GM19452 (cell line): ENCODE results near the gene SDK2.
"Not testable (repeated sequence)": the region's sequence is repeated elsewhere in the genome, so short reads cannot be mapped to it uniquely, and the experiment has no call there.

Experiments
- ATAC-seq: cut with Tn5 transposase; IDR thresholded peaks from one replicate; pipeline ENCODE4 v1.9.1; 2021; ENCODE audit not compliant: unreplicated experiment

Gene SDK2

GRCh38 chr17:73311781-73312641 is 332.2 kb downstream of the SDK2 start, which contains the start of gene CDC42EP4:
Gene CDC42EP4, minus strand, starts transcription at chr17:73312001. Its CDS starts 25,501 bp downstream, at chr17:73286500.
- ATAC-seq, result peak; percentile 84

GRCh38 chr17:73311428-73311780 is 332.8 kb downstream of the SDK2 start:
- ATAC-seq, result peak; percentile 22

DNA sequence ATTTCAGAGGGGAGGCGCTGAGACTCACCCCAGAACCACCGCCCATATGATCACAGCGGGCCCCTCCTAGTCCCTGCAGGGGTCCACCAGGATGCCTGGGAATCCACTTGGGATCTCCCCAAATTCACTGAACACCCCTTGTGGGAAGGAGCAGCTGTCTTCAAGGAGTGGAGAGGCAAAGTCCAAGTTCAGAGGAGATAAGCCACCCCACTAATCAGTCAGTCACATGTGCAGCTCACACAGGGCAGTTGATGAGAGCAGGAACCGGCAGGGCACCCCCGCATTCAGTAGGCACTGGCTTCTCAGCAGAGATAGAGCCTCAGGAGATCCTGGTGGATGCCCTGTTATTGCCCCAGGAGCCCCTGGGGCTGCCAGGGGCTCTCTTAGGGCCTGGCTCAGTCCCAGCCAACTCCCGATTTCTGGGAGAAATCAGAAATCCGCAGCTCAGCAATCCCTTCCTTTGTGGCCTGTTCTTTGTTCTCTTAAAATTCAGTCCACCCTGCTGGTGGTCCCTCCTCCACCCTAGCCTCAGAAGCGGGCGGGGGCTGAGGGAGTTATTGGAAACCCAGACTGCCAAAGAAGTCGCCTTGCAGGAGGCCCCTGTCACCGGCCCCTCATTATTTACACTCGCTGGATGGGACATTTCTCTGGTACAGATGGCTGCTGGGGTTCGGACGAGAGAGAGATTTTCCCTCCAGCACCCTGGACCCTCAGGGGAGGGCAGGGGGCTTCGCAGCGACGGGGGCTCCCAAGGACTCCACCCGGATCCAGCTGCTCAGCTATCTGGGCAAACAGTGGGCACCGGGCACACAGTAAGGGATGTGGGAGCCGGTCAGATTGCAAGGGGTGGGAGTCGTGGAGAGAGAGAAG is 334.3 kb downstream of the SDK2 start:
- ATAC-seq, result no peak

DNA sequence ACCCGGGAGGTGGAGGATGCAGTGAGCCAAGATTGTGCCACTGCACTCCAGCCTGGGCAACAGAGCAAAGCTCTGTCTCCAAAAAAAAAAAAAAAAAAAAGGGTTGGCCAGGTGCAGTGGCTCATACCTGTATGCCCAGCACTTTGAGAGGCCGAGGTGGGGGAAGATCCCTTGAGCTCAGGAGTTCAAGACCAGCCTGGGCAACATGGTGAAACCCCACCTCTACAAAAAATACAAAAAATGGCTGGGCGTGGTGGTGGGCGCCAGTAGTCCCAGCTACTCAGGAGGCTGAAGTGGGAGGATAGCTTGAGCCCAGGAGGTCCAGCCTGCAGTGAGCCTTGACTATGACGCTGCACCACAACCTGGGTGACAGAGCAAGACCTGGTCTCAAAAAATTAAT is 335.3 kb downstream of the SDK2 start:
- not testable (repeated sequence) for ATAC-seq

- no peak for ATAC-seq
These were observed 336.0 kb downstream of the SDK2 start for GRCh38 chr17:73308017-73308823.

DNA sequence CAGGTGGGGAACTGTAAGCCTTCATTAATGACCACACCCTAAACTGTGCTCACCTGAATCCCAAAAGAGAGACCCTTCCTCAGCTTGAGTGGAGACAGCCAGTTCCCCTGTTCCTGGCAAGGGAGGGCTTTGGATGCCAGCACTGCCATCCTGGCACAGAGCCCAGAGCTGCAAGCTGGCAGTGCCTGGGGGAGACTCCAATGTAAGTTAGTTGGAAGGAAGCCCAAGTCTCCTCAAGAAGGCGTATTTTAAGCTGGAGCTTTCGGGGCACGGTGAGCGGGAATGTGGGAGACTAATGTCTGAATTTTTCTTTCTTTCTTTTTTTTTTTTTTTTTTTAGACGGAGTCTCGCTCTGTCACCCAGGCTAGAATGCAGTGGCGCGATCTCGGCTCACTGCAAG is 337.1 kb downstream of the SDK2 start:
- no peak for ATAC-seq

- no peak for ATAC-seq
These were observed 338.1 kb downstream of the SDK2 start for GRCh38 chr17:73305845-73306836.

DNA sequence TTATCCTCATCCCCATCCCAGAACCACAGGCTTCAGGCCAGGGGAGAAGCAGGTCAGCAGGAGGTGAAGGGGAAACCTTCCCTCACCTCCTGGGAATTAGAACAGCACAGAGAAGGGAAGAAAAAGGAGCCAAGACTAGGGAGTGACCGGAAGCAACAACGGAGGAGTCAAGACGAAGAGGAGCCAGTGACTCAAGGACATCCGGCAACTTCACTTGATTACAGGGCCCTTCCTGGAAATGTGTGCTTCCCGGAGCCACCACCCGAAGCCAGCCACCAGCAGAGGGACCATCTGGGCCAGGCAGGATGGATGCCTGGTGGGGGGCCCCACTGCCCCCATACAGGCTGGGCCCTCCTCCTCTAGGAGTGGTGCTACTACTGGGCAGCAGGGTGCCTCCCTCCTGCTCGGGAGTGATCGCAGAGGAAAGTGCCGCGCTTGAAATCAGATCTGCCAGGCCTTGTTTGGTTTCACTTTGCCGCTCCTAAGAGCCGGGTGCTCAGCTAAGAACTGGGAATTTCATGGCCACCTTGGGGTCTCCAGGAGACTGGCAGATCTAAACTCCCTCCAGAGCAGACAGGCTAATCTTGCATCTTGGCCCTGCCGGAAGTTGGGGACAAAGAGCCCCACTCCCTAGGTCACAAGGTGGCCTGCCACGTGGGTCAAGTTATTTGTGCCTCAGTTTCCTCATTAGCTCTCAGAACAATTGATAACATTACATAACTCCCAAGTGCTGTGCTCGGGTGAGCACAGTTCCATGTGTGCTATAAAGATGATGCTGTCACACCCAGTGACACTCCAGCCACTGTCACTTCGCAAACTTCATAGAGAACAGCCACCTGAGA is 339.1 kb downstream of the SDK2 start:
- no peak for ATAC-seq

- ATAC-seq, result no peak
These were observed 339.8 kb downstream of the SDK2 start for GRCh38 chr17:73304438-73304837.

DNA sequence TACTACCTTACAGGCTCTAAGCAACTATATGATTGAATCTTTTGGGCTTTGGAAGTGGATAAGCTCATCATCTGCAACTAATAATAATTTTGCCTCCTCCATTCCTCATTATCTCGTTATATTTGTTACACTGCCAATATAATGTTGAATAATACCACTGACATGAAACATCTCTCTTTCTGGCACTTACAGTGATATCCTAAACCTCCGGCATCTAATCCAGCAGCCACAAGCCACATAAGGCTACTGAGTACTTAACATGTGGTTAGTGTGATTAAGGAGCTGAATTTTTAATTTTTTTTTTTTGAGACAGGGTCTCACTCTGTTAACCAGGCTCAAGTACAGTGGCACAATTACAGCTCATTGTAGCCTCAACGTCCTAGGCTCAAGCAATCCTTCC is 342.1 kb downstream of the SDK2 start:
- ATAC-seq, result no peak

DNA sequence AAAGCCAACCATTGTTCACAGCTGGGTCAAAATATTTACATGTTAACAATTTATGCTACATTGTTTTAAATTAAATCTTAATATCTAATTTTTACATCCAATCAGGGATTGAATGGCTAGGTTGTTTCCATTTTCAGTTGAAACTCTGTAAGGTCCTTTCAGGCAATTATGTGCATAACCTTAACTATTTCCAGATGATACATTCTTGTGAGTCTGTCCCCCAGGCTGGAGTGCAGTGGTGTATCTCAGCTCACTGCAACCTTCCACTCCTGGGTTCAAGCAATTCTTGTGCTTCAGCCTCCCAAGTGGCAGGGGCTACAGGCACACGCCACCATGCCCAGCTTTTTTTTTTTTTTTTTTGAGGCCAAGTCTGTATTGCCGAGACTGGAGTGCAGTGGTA is 342.9 kb downstream of the SDK2 start:
- ATAC-seq, result no peak

GRCh38 chr17:73300392-73300791 is 343.9 kb downstream of the SDK2 start:
- ATAC-seq, result no peak

- ATAC-seq, result no peak
These were observed 346.0 kb downstream of the SDK2 start for GRCh38 chr17:73297934-73298861.

DNA sequence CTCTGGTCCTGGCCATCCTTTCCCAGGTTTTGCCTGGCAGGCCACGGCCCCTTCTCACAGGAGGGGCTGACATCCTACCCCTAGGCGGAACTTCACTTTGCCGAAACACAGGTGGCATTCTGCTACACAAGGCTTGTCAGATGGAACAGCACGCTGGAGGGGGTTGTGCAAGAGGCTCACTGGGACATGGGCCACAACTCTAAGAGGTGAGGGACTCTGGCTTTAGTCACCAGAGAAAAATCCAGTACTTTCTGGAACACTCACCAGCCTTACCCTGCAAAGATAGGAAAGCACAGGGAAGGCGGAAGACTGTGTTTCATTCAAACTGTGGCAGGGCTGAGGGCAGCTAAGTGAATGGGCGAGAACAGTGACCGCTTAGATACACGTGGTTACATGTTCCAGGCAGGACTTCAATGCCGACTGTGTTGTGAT is 350.7 kb downstream of the SDK2 start:
- no peak for ATAC-seq

GRCh38 chr17:73293031-73293430 is 351.2 kb downstream of the SDK2 start:
- no peak for ATAC-seq

- no peak for ATAC-seq
These were observed 352.2 kb downstream of the SDK2 start for GRCh38 chr17:73292031-73292531.

GRCh38 chr17:73291260-73291801 is 352.9 kb downstream of the SDK2 start:
- ATAC-seq, result peak; percentile 88
